ENCODE data around the gene CRABP2. TPM values are rescaled to one million over a fixed set of nuclear protein-coding genes. Genes with fewer than 3 reads are reported as not detected.

Gene CRABP2
- total and polyA plus RNA-seq, 2 of the 13 experiments (the other 11 are each of a cell fraction or from before 2014, with no cell fraction given) = 0.40 to 0.60 TPM

GRCh38 chr1:156725683-156726280, 20.4 kb upstream of the CRABP2 start (continued):
- TF ChIP-seq HNF1A (IDR thresholded peaks at IDR 0.05; ENCODE audit: low read depth) (no peak), HNF1A (CRISPR knock-in tag; IDR thresholded peaks at IDR 0.05; ENCODE audit: borderline replicate concordance) (no peak), NCOA1 (CRISPR knock-in tag; IDR thresholded peaks at IDR 0.05) (no peak), ZBTB40 (IDR thresholded peaks at IDR 0.05) (no peak), ZBTB40 (CRISPR knock-in tag; IDR thresholded peaks at IDR 0.05) (no peak), TFAP4 (IDR thresholded peaks at IDR 0.05; ENCODE audit: borderline replicate concordance, low read depth) (no peak), ZSCAN5A (CRISPR knock-in tag; IDR thresholded peaks at IDR 0.05; ENCODE audit: borderline replicate concordance) (no peak), JDP2 (CRISPR knock-in tag; IDR thresholded peaks at IDR 0.05; ENCODE audit: borderline replicate concordance) (no peak), REST (IDR thresholded peaks at IDR 0.05; ENCODE audit: borderline replicate concordance in 1 of 2, low read depth in 1 of 2, low read length in 2 of 2) (no peak)
